CD14-positive monocyte (primary cell): ENCODE data around the gene HTR3A. TPM values are rescaled to one million over a fixed set of nuclear protein-coding genes. Genes with fewer than 3 reads are reported as not detected.

Experiments used
- DNase-seq, 3 donors: peaks; one replicate each; pipeline ENCODE4 v3.0.0-alpha.2; 2011 to 2022
- H2AFZ ChIP-seq: 2 replicates; pipeline ENCODE4 v1.6.0; 2012; ENCODE audit warnings: mild to moderate bottlenecking, low read depth, low read length, inconsistent platforms; ENCODE audit not compliant: insufficient read depth, poor library complexity, severe bottlenecking
- H3K27ac ChIP-seq, 2 donors: 1 replicate in 1 of 2; 2 replicates in 1 of 2; pipeline ENCODE4 v1.5.1; 2012 to 2013; ENCODE audit warnings: low read length in 2 of 2, control low read depth in 1 of 2, inconsistent platforms in 1 of 2, low read depth in 1 of 2, mild to moderate bottlenecking in 1 of 2
- H3K27me3 ChIP-seq, 2 donors: one replicate each; pipeline versions ENCODE4 v1.6.0 to v1.6.1; 2011 to 2013; ENCODE audit warnings: low read length in 2 of 2; ENCODE audit not compliant: control insufficient read depth in 2 of 2, insufficient read depth in 2 of 2
- H3K36me3 ChIP-seq, 2 donors: replicated peaks in 1 of 2; 1 replicate in 1 of 2; 2 replicates in 1 of 2; pipeline versions ENCODE4 v1.5.1 to v1.6.1; 2012 to 2013; ENCODE audit warnings: low read length in 2 of 2, control low read depth in 1 of 2, inconsistent platforms in 1 of 2, mild to moderate bottlenecking in 1 of 2; ENCODE audit not compliant: insufficient read depth in 2 of 2, control insufficient read depth in 1 of 2
- H3K4me1 ChIP-seq, 2 donors: 1 replicate in 1 of 2; 2 replicates in 1 of 2; pipeline versions ENCODE4 v1.5.1 to v1.6.1; 2012 to 2013; ENCODE audit warnings: low read length in 2 of 2, control low read depth in 1 of 2, inconsistent platforms in 1 of 2, mild to moderate bottlenecking in 1 of 2, moderate library complexity in 1 of 2; ENCODE audit not compliant: insufficient read depth in 2 of 2, control insufficient read depth in 1 of 2
- H3K4me2 ChIP-seq: replicated peaks from 2 replicates; pipeline ENCODE3; 2012; ENCODE audit warnings: low read length, moderate library complexity, mild to moderate bottlenecking; ENCODE audit not compliant: poor library complexity, severe bottlenecking; ENCODE audit errors: extremely low read depth
- H3K4me3 ChIP-seq, 3 experiments: fragments of 200-600 bp in 1 of 3; sonication (generic) in 1 of 3; replicated peaks in 1 of 3; 1 replicate in 2 of 3; 2 replicates in 1 of 3; pipeline ENCODE4 v1.5.1; 2011 to 2013; ENCODE audit warnings: low read length in 3 of 3, mild to moderate bottlenecking in 3 of 3, control low read depth in 2 of 3, low read depth in 2 of 3, inconsistent platforms in 1 of 3, moderate library complexity in 1 of 3
- H3K79me2 ChIP-seq: 2 replicates; pipeline ENCODE4 v1.6.0; 2012; ENCODE audit warnings: mild to moderate bottlenecking, control low read depth, inconsistent platforms, low read length, moderate library complexity; ENCODE audit not compliant: insufficient read depth
- H3K9ac ChIP-seq: 2 replicates; pipeline ENCODE4 v1.6.0; 2017; ENCODE audit warnings: low read length, mild to moderate bottlenecking; ENCODE audit not compliant: insufficient read depth, poor library complexity, severe bottlenecking
- H3K9me3 ChIP-seq, 2 donors: replicated peaks in 1 of 2; 1 replicate in 1 of 2; 2 replicates in 1 of 2; pipeline versions ENCODE4 v1.5.1 to v1.6.1; 2012 to 2013; ENCODE audit warnings: low read length in 2 of 2, control low read depth in 1 of 2; ENCODE audit not compliant: control insufficient read depth in 1 of 2, insufficient read depth in 1 of 2
- H4K20me1 ChIP-seq: 2 replicates; pipeline ENCODE4 v1.6.0; 2012; ENCODE audit warnings: mild to moderate bottlenecking, low read length, control low read depth, moderate library complexity; ENCODE audit not compliant: insufficient read depth
- H3K27ac Mint-ChIP-seq, 7 donors: one replicate each; pipeline ENCODE4 v1.8.0; 2020; ENCODE audit warnings: mild to moderate bottlenecking in 7 of 7, mixed read lengths in 7 of 7, moderate library complexity in 6 of 7, inconsistent platforms in 2 of 7
- H3K27me3 Mint-ChIP-seq, 3 donors: one replicate each; pipeline ENCODE4 v1.8.0; 2021 to 2022; ENCODE audit warnings: low read depth in 3 of 3, mild to moderate bottlenecking in 3 of 3, mixed read lengths in 3 of 3, moderate library complexity in 3 of 3, inconsistent platforms in 1 of 3
- H3K36me3 Mint-ChIP-seq, 2 donors: one replicate each; pipeline ENCODE4 v1.8.0; 2020; ENCODE audit warnings: mixed read lengths in 2 of 2, inconsistent platforms in 1 of 2, mild to moderate bottlenecking in 1 of 2
- H3K4me1 Mint-ChIP-seq: one replicate; pipeline ENCODE4 v1.8.0; 2020; ENCODE audit warnings: mild to moderate bottlenecking, mixed read lengths
- H3K4me3 Mint-ChIP-seq, 2 donors: one replicate each; pipeline ENCODE4 v1.8.0; 2020; ENCODE audit warnings: mild to moderate bottlenecking in 2 of 2, mixed read lengths in 2 of 2, moderate library complexity in 1 of 2
- H3K9me3 Mint-ChIP-seq, 7 donors: one replicate each; pipeline ENCODE4 v1.8.0; 2020 to 2022; ENCODE audit warnings: mixed read lengths in 7 of 7, mild to moderate bottlenecking in 6 of 7, moderate library complexity in 6 of 7, inconsistent platforms in 2 of 7
- WGBS: methylation state at CpG from one replicate; pipeline ENCODE4 v1.1.5; 2013; ENCODE audit warnings: missing lambda C conversion rate; ENCODE audit not compliant: insufficient coverage; 5-methylcytosine and 5-hydroxymethylcytosine counted together
- intact Hi-C, 2 donors: fragments of 100-400 bp; cut with micrococcal nuclease; formaldehyde crosslinking; loops; one replicate each; pipeline versions ENCODE4 v1.15.0 to v1.15.1; 2023
- polyA plus RNA-seq, 3 donors: library from polyadenylated mRNA; depleted of rRNA in 1 of 3; unstranded in 2 of 3; stranded (reverse) in 1 of 3; fragments of 300-500 nt in 2 of 3; fragments of >200 nt in 1 of 3; fragmentation: Illumina TruSeq in 2 of 3; gene quantifications; 1 replicate in 2 of 3; 2 replicates in 1 of 3; pipeline ENCODE4 v1.2.3, GENCODE V29; 2012 to 2021
- TF ChIP-seq, protein P1 (sequence below): fragments of 200-600 bp; IDR thresholded peaks from one replicate; pipeline ENCODE4 v1.8.0; 2022; ENCODE audit warnings: antibody characterized with exemption, mild to moderate bottlenecking

The HTR3A gene
- polyA plus RNA-seq, 3 donors: not detected

DNA sequence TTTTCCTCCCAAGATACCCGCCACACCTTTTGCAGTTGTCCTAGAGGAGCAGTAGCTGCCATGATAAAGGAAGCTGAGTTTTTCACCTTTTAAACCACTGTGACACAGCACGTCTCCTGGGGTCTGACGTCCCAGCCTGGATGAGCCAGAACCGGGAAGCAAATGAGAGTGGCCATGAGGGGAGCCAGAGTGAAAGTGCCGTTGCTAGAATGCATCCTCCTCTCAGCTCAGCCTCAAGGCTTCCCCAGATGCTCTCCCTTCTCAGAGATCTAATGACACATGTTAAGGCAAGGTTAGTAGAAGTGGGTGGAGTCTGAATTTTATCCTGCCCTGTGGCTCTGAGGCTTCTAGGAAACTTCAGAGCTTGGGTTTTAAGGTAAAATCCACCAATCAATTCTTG is 23.4 kb upstream of the HTR3A start:
- TF ChIP-seq, protein P1, sequence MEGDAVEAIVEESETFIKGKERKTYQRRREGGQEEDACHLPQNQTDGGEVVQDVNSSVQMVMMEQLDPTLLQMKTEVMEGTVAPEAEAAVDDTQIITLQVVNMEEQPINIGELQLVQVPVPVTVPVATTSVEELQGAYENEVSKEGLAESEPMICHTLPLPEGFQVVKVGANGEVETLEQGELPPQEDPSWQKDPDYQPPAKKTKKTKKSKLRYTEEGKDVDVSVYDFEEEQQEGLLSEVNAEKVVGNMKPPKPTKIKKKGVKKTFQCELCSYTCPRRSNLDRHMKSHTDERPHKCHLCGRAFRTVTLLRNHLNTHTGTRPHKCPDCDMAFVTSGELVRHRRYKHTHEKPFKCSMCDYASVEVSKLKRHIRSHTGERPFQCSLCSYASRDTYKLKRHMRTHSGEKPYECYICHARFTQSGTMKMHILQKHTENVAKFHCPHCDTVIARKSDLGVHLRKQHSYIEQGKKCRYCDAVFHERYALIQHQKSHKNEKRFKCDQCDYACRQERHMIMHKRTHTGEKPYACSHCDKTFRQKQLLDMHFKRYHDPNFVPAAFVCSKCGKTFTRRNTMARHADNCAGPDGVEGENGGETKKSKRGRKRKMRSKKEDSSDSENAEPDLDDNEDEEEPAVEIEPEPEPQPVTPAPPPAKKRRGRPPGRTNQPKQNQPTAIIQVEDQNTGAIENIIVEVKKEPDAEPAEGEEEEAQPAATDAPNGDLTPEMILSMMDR: no peak
- 21% methylated on average over 3 of the region's 5 CpGs for WGBS

DNA sequence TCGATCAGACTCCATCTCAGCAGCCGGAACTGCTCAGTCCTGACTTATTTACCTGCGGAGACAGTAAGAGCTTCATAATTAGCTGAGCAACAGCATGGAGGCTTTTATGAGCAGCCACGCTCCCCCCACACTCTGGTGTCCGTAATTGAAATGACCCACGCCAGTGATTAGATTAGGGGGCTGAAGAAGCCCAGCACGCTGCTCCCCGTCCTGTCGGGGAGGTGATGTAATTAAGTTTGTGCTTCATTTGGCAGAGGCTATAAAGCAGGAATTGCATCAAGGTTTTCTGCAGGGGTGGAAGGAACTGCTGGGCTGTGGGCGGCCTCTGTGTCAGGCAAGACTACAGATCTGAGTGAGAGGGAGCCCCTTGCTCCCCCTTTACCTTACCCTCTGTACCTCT is 22.8 kb upstream of the HTR3A start:
- 45% methylated on average over 7 of the region's 10 CpGs for WGBS
- Mint-ChIP-seq H3K27me3 (peaks cover 0 to 4% (median 0%) of the 10 kb centered on the region in 3 donors), H3K4me3 (peak overlapping the region; percentile 40 to 90), H3K27ac (peak overlapping the region in 4 of 7 donors; percentile 4 to 60 (median 44)), H3K4me1 (peaks cover 27% of the 10 kb centered on the region), H3K9me3 (no peaks in the 10 kb centered on the region), H3K36me3 (no peaks in the 10 kb centered on the region)
- H3K4me1 ChIP-seq: peaks cover 29 to 31% of the 10 kb centered on the region in 2 donors
- peak overlapping the region; percentile 55 for H3K4me2 ChIP-seq
- H3K36me3 ChIP-seq: no peaks in the 10 kb centered on the region
- no peak overlapping the region for H3K9ac ChIP-seq
- H3K27me3 ChIP-seq: no peaks in the 10 kb centered on the region
- H2AFZ ChIP-seq: peak overlapping the region; percentile 58
- peak overlapping the region in 1 of 3 experiments; percentile 44 for H3K4me3 ChIP-seq
- no peaks in the 10 kb centered on the region for H4K20me1 ChIP-seq
- H3K79me2 ChIP-seq: no peaks in the 10 kb centered on the region
- no peaks in the 10 kb centered on the region for H3K9me3 ChIP-seq
- DNase-seq: no peak
- TF ChIP-seq, protein P1: no peak
- intact Hi-C loops: no loop called here
- peak overlapping the region; percentile 37 to 39 for H3K27ac ChIP-seq

More for the DNA sequence above, 23.4 kb upstream of the HTR3A start:
- Mint-ChIP-seq H3K36me3 (no peaks in the 10 kb centered on the region), H3K9me3 (no peaks in the 10 kb centered on the region), H3K27me3 (peaks cover 0 to 4% (median 0%) of the 10 kb centered on the region in 3 donors), H3K27ac (no peak overlapping the region), H3K4me3 (peak overlapping the region in 1 of 2 donors; percentile 14), H3K4me1 (peaks cover 27% of the 10 kb centered on the region)
- Histone ChIP-seq H4K20me1 (no peaks in the 10 kb centered on the region), H3K79me2 (no peaks in the 10 kb centered on the region), H3K27ac (no peak overlapping the region), H2AFZ (no peak overlapping the region), H3K27me3 (no peaks in the 10 kb centered on the region), H3K9ac (no peak overlapping the region), H3K4me3 (peak overlapping the region in 1 of 3 experiments; percentile 44), H3K4me2 (no peak overlapping the region), H3K4me1 (peaks cover 29 to 31% of the 10 kb centered on the region in 2 donors), H3K9me3 (no peaks in the 10 kb centered on the region), H3K36me3 (no peaks in the 10 kb centered on the region)
- intact Hi-C loops: no loop called here
- no peak for DNase-seq
